Endodermal cell (in vitro differentiated cells): ENCODE measurements around the gene ODAD4. TPM values are rescaled to one million over a fixed set of nuclear protein-coding genes. Genes with fewer than 3 reads are reported as not detected.

Experiments
- DNase-seq: peaks from one replicate; pipeline ENCODE4 v3.0.0-alpha.2; 2017
- H3K27ac ChIP-seq: 2 replicates; pipeline ENCODE4 v1.5.1; 2013; ENCODE audit warnings: mild to moderate bottlenecking, low read depth, low read length, moderate library complexity
- H3K27me3 ChIP-seq: 2 replicates; pipeline ENCODE4 v1.6.1; 2013; ENCODE audit warnings: mild to moderate bottlenecking, low read length, moderate library complexity; ENCODE audit not compliant: insufficient read depth, control insufficient read depth, poor library complexity, severe bottlenecking
- H3K36me3 ChIP-seq: 2 replicates; pipeline ENCODE4 v1.7.0; 2013; ENCODE audit warnings: mild to moderate bottlenecking, low read length, moderate library complexity; ENCODE audit not compliant: control insufficient read depth, insufficient read depth
- H3K4me1 ChIP-seq: one replicate; pipeline ENCODE4 v1.7.0; 2013; ENCODE audit warnings: low read length; ENCODE audit not compliant: control insufficient read depth, insufficient read depth
- H3K4me3 ChIP-seq: 2 replicates; pipeline ENCODE4 v1.5.1; 2013; ENCODE audit warnings: mild to moderate bottlenecking, low read length, moderate library complexity
- H3K9ac ChIP-seq: 2 replicates; pipeline ENCODE4 v1.6.1; 2013; ENCODE audit warnings: mild to moderate bottlenecking, low read length, moderate library complexity; ENCODE audit not compliant: poor library complexity, severe bottlenecking; ENCODE audit errors: extremely low read depth
- H3K9me3 ChIP-seq: 2 replicates; pipeline ENCODE4 v1.6.1; 2013; ENCODE audit warnings: mild to moderate bottlenecking, low read length, moderate library complexity; ENCODE audit not compliant: control insufficient read depth
- H3K27ac Mint-ChIP-seq: 2 replicates; pipeline ENCODE4 v1.8.0; 2020; ENCODE audit warnings: mixed read lengths
- H3K27me3 Mint-ChIP-seq: 2 replicates; pipeline ENCODE4 v1.8.0; 2021; ENCODE audit warnings: mild to moderate bottlenecking, mixed read lengths; ENCODE audit not compliant: insufficient read depth
- H3K36me3 Mint-ChIP-seq: 2 replicates; pipeline ENCODE4 v1.8.0; 2020; ENCODE audit warnings: low read depth, mixed read lengths
- H3K4me1 Mint-ChIP-seq: 2 replicates; pipeline ENCODE4 v1.8.0; 2020; ENCODE audit warnings: mixed read lengths
- H3K4me3 Mint-ChIP-seq: 2 replicates; pipeline ENCODE4 v1.8.0; 2020; ENCODE audit warnings: mild to moderate bottlenecking, moderate library complexity, mixed read lengths
- H3K9me3 Mint-ChIP-seq: 2 replicates; pipeline ENCODE4 v1.8.0; 2020; ENCODE audit warnings: mild to moderate bottlenecking, mixed read lengths
- CTCF ChIP-seq: fragments of 200-600 bp; sonication (generic); conservative IDR thresholded peaks from 2 replicates; pipeline ENCODE4 v1.5.0; 2021; ENCODE audit warnings: antibody characterized with exemption, mild to moderate bottlenecking
- WGBS, 2 experiments: methylation state at CpG; one replicate each; pipeline versions ENCODE4 v1.1.5 to v1.1.7; 2013; ENCODE audit warnings: missing lambda C conversion rate in 2 of 2, mixed read lengths in 1 of 2; ENCODE audit not compliant: insufficient coverage in 1 of 2, insufficient read length in 1 of 2; 5-methylcytosine and 5-hydroxymethylcytosine counted together
- total RNA-seq, 2 donors: library from RNA; stranded (reverse); fragmentation: NEBNext Ultra II Directional in 1 of 2; extraction: Animal tissue kit (Norgen Biotek cat#: 25700) in 1 of 2; gene quantifications; 2 replicates in 1 of 2; 3 replicates in 1 of 2; pipeline ENCODE4 v1.2.1, GENCODE V29; 2021

The ODAD4 gene
- total RNA-seq, 2 donors from 2014 or later, result 3.9 to 4.7 TPM

- no peak overlapping the region for H3K4me3 Mint-ChIP-seq
- H3K4me1 ChIP-seq, result peaks cover 3% of the 10 kb centered on the region
- H3K9ac ChIP-seq, result no peak overlapping the region
- H3K36me3 Mint-ChIP-seq, result peaks cover 80% of the 10 kb centered on the region
- no peak for TF ChIP-seq CTCF
- no peak for DNase-seq
- no peak overlapping the region for H3K27ac ChIP-seq
- H3K27me3 Mint-ChIP-seq, result no peaks in the 10 kb centered on the region
- peaks cover 88% of the 10 kb centered on the region for H3K36me3 ChIP-seq
- no peak overlapping the region for H3K27ac Mint-ChIP-seq
- 96 to 98% methylated on average over 7 of the region's 7 CpGs for WGBS, 2 experiments
- no peaks in the 10 kb centered on the region for H3K9me3 ChIP-seq
- no peaks in the 10 kb centered on the region for H3K27me3 ChIP-seq
- no peak overlapping the region for H3K4me3 ChIP-seq
- peaks cover 15% of the 10 kb centered on the region for H3K4me1 Mint-ChIP-seq
- no peaks in the 10 kb centered on the region for H3K9me3 Mint-ChIP-seq
Observed at GRCh38 chr17:41904242-41904841, 26.1 kb upstream of the ODAD4 start.

- Histone ChIP-seq H3K27ac (no peak overlapping the region), H3K36me3 (peaks cover 92% of the 10 kb centered on the region), H3K9me3 (no peaks in the 10 kb centered on the region), H3K9ac (no peak overlapping the region), H3K4me3 (no peak overlapping the region), H3K27me3 (no peaks in the 10 kb centered on the region), H3K4me1 (peaks cover 3% of the 10 kb centered on the region)
- no peak for TF ChIP-seq CTCF
- peaks cover 86% of the 10 kb centered on the region for H3K36me3 Mint-ChIP-seq
- no peak overlapping the region for H3K4me3 Mint-ChIP-seq
- DNase-seq, result no peak
- no peaks in the 10 kb centered on the region for H3K27me3 Mint-ChIP-seq
- WGBS, 2 experiments, result 95 to 98% methylated on average over 2 to 4 of the region's 4 CpGs
- no peaks in the 10 kb centered on the region for H3K9me3 Mint-ChIP-seq
- H3K4me1 Mint-ChIP-seq, result peaks cover 15% of the 10 kb centered on the region
- no peak overlapping the region for H3K27ac Mint-ChIP-seq
Observed at GRCh38 chr17:41905172-41905571, 25.2 kb upstream of the ODAD4 start.

GRCh38 chr17:41906465-41907184, 23.8 kb upstream of the ODAD4 start:
- H3K9ac ChIP-seq, result no peak overlapping the region
- WGBS, 2 experiments, result 94 to 97% methylated on average over 10 to 15 of the region's 15 CpGs
- peaks cover 15% of the 10 kb centered on the region for H3K4me1 Mint-ChIP-seq
- TF ChIP-seq CTCF, result no peak
- DNase-seq, result no peak
- H3K9me3 ChIP-seq, result no peaks in the 10 kb centered on the region
- H3K4me1 ChIP-seq, result peaks cover 3% of the 10 kb centered on the region
- no peaks in the 10 kb centered on the region for H3K27me3 Mint-ChIP-seq
- peaks cover 87% of the 10 kb centered on the region for H3K36me3 Mint-ChIP-seq
- H3K27ac Mint-ChIP-seq, result peak overlapping the region; percentile 80
- no peak overlapping the region for H3K4me3 Mint-ChIP-seq
- no peak overlapping the region for H3K27ac ChIP-seq
- H3K27me3 ChIP-seq, result no peaks in the 10 kb centered on the region
- peaks cover 92% of the 10 kb centered on the region for H3K36me3 ChIP-seq
- no peak overlapping the region for H3K4me3 ChIP-seq
- H3K9me3 Mint-ChIP-seq, result no peaks in the 10 kb centered on the region
